ENCODE results near the gene TBXAS1. TPM values are rescaled to one million over a fixed set of nuclear protein-coding genes. Genes with fewer than 3 reads are reported as not detected.

Gene TBXAS1
- polyA plus RNA-seq, 1 donor from 2014 or later: 0.93 TPM

DNA sequence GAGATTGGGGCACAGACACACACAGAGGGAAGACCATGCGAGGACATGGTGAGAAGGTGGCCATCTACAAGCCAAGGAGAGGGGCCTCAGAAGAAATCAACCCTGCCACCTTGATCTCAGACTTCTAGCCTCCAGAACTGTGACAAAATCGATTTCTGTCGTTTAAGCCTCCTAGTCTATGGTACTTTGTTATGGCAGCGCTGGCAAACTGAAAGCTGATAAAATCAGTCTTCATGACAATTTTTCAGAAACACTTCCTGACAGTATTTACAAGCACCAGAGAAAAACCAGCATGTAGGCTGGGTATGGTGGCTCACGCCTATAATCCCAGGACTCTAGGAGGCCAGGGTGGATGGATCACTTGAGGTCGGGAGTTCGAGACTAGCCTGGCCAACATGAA lies 229.5 kb downstream of the TBXAS1 start:
- Histone ChIP-seq H3K4me3 (ENCODE audit: low read length) (no peak overlapping the region), H3K79me2 (replicated peaks; ENCODE audit: insufficient read depth, low read length) (no peaks in the 10 kb centered on the region), H3K9ac (ENCODE audit: low read length) (no peak overlapping the region), H3F3A (ENCODE audit: insufficient read depth, low read length, poor library complexity, severe bottlenecking) (no peaks in the 10 kb centered on the region), H2AFZ (ENCODE audit: low read depth, low read length) (no peak overlapping the region), H3K36me3 (ENCODE audit: insufficient read depth, low read length) (no peaks in the 10 kb centered on the region), H3K27ac (ENCODE audit: low read length) (no peak overlapping the region), H3K9me2 (ENCODE audit: insufficient read depth, low read length) (no peaks in the 10 kb centered on the region), H3K9me3 (ENCODE audit: low read length) (peaks cover 4% of the 10 kb centered on the region), H3K4me2 (ENCODE audit: low read length) (no peak overlapping the region), H3K27me3 (ENCODE audit: insufficient read depth, low read depth, low read length) (peaks cover 39% of the 10 kb centered on the region), H4K20me1 (ENCODE audit: insufficient read depth) (no peaks in the 10 kb centered on the region)
- TF ChIP-seq TAF1 (IDR thresholded peaks at IDR 0.05; ENCODE audit: low read depth): no peak
- TF ChIP-seq POLR2AphosphoS5 (IDR thresholded peaks at IDR 0.05): no peak
- no peak for TF ChIP-seq EZH2 (IDR thresholded peaks at IDR 0.05; ENCODE audit: borderline replicate concordance, insufficient read depth, low read length, poor library complexity, severe bottlenecking)
- no peak for TF ChIP-seq CTCF (IDR thresholded peaks at IDR 0.05; ENCODE audit: poor library complexity, severe bottlenecking)
- TF ChIP-seq RAD21 (conservative IDR thresholded peaks at IDR 0.05): no peak
- TF ChIP-seq MXI1 (conservative IDR thresholded peaks at IDR 0.05; ENCODE audit: poor library complexity, severe bottlenecking): no peak
- TF ChIP-seq, protein P1, sequence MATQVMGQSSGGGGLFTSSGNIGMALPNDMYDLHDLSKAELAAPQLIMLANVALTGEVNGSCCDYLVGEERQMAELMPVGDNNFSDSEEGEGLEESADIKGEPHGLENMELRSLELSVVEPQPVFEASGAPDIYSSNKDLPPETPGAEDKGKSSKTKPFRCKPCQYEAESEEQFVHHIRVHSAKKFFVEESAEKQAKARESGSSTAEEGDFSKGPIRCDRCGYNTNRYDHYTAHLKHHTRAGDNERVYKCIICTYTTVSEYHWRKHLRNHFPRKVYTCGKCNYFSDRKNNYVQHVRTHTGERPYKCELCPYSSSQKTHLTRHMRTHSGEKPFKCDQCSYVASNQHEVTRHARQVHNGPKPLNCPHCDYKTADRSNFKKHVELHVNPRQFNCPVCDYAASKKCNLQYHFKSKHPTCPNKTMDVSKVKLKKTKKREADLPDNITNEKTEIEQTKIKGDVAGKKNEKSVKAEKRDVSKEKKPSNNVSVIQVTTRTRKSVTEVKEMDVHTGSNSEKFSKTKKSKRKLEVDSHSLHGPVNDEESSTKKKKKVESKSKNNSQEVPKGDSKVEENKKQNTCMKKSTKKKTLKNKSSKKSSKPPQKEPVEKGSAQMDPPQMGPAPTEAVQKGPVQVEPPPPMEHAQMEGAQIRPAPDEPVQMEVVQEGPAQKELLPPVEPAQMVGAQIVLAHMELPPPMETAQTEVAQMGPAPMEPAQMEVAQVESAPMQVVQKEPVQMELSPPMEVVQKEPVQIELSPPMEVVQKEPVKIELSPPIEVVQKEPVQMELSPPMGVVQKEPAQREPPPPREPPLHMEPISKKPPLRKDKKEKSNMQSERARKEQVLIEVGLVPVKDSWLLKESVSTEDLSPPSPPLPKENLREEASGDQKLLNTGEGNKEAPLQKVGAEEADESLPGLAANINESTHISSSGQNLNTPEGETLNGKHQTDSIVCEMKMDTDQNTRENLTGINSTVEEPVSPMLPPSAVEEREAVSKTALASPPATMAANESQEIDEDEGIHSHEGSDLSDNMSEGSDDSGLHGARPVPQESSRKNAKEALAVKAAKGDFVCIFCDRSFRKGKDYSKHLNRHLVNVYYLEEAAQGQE (IDR thresholded peaks at IDR 0.05; ENCODE audit: borderline replicate concordance): no peak
- TF ChIP-seq SMC3 (conservative IDR thresholded peaks at IDR 0.05; ENCODE audit: poor library complexity): no peak
- TF ChIP-seq EP300 (conservative IDR thresholded peaks at IDR 0.05; ENCODE audit: poor library complexity, severe bottlenecking): no peak

DNA sequence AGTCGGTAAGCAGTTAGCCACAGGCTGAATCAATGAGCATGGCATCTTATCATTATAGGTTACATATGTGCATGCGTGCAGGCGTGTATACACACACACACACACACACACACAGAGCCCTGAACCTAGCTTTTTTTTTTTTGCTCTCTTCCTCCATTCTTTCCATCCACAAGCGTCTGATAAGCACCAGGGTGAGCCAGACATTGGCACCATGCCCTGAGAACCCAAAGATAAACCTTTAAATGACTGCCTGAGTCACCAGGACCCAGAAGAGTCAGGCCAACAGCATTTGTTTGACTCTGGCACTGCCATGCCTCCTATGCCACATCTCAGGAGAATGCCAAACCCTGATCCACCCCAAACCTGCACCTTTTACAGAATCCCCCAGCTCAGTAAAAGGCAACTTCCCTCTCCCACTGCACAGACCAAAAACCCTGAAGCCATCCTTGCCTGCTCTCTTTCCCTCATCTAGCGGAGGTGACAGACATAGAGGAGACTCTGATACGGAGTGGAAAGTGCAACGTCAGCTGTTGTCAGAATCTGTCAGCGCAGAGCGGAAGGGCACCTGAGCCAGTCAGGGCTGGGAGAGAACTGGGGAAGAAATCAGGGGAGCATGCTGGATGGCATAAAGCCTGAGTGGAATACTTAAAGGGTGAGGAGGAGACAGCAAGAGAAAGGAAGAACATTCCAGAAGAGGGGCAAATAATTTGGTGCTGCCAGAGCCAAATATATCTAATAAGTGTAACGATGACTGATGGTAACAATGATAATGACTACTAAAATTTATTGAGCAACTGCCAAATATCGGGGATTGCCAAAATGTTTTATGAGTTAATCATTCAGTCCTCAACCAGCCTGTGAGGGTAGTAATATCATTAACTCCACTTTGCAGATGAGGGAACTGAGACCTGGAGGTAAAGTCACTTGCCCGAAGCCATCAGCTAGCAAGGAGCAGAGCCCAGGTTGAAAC lies 230.5 kb downstream of the TBXAS1 start:
- Histone ChIP-seq H3F3A (ENCODE audit: insufficient read depth, low read length, poor library complexity, severe bottlenecking) (no peaks in the 10 kb centered on the region), H3K9me2 (ENCODE audit: insufficient read depth, low read length) (no peaks in the 10 kb centered on the region), H3K4me2 (ENCODE audit: low read length) (no peak overlapping the region), H4K20me1 (ENCODE audit: insufficient read depth) (no peaks in the 10 kb centered on the region), H3K9ac (ENCODE audit: low read length) (no peak overlapping the region), H3K27ac (ENCODE audit: low read length) (no peak overlapping the region), H3K36me3 (ENCODE audit: insufficient read depth, low read length) (no peaks in the 10 kb centered on the region), H2AFZ (ENCODE audit: low read depth, low read length) (no peak overlapping the region), H3K79me2 (replicated peaks; ENCODE audit: insufficient read depth, low read length) (no peaks in the 10 kb centered on the region), H3K9me3 (ENCODE audit: low read length) (peaks cover 4% of the 10 kb centered on the region), H3K27me3 (ENCODE audit: insufficient read depth, low read depth, low read length) (peaks cover 45% of the 10 kb centered on the region), H3K4me3 (ENCODE audit: low read length) (no peak overlapping the region)
- TF ChIP-seq EP300 (conservative IDR thresholded peaks at IDR 0.05; ENCODE audit: poor library complexity, severe bottlenecking) (no peak), CTCF (IDR thresholded peaks at IDR 0.05; ENCODE audit: poor library complexity, severe bottlenecking) (no peak), TAF1 (IDR thresholded peaks at IDR 0.05; ENCODE audit: low read depth) (no peak), EZH2 (IDR thresholded peaks at IDR 0.05; ENCODE audit: borderline replicate concordance, insufficient read depth, low read length, poor library complexity, severe bottlenecking) (no peak), MXI1 (conservative IDR thresholded peaks at IDR 0.05; ENCODE audit: poor library complexity, severe bottlenecking) (no peak), RAD21 (conservative IDR thresholded peaks at IDR 0.05) (no peak), SMC3 (conservative IDR thresholded peaks at IDR 0.05; ENCODE audit: poor library complexity) (no peak), POLR2AphosphoS5 (IDR thresholded peaks at IDR 0.05) (no peak)
- TF ChIP-seq, protein P1 (IDR thresholded peaks at IDR 0.05; ENCODE audit: borderline replicate concordance): no peak

All from neural cell (in vitro differentiated cells).